Measurements from ENCODE around the gene MAPK9.

The MAPK9 gene

DNA sequence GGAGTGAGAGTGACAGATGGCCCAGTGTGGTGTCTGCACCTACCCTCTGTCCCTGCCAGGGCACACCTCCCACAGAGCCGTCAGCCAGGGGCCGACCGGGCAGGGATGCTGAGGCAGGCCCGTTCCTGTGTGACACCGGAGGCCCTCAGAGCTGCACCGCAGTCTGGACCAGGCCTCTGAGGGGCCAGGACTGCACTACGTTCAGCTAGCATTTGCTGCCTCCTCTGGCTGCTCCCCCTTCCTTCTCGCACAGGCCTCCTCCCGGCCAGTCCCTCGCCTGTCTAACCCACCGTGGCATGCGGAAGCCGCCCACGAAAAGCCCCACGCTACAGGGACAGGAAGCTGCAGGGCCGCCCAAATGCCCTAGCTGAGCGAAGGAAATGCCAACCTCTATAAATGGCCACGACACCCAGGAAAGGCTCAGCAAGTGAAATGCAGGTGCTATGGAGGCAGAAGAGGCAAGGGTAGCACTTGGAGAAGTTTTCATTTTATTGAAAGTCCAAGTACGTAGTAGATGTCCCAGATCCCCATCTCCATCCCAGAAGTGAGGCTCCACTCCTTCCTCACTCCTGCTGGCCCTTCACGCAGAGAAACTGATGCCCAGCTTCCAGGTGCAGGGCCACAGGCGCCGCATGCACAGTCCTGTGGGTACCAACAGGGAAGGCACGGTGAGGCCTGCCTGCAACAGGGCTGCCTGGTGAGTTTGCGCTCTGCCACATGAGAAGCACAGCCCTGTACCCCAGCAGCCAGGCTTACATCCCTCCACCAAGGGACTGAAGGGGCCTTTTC, 38.7 kb downstream of the MAPK9 start:
- TF ChIP-seq, protein P1, sequence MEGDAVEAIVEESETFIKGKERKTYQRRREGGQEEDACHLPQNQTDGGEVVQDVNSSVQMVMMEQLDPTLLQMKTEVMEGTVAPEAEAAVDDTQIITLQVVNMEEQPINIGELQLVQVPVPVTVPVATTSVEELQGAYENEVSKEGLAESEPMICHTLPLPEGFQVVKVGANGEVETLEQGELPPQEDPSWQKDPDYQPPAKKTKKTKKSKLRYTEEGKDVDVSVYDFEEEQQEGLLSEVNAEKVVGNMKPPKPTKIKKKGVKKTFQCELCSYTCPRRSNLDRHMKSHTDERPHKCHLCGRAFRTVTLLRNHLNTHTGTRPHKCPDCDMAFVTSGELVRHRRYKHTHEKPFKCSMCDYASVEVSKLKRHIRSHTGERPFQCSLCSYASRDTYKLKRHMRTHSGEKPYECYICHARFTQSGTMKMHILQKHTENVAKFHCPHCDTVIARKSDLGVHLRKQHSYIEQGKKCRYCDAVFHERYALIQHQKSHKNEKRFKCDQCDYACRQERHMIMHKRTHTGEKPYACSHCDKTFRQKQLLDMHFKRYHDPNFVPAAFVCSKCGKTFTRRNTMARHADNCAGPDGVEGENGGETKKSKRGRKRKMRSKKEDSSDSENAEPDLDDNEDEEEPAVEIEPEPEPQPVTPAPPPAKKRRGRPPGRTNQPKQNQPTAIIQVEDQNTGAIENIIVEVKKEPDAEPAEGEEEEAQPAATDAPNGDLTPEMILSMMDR (IDR thresholded peaks at IDR 0.05; ENCODE audit: low read depth, low read length), result no peak
- no peak for DNase-seq
- no peak overlapping the region for H3K27ac ChIP-seq
- no peak overlapping the region for H3K4me3 ChIP-seq (ENCODE audit: low read depth, low read length)
- H3K9me3 ChIP-seq (ENCODE audit: severe bottlenecking), result no peaks in the 10 kb centered on the region
- H3K36me3 ChIP-seq, result peaks cover 4% of the 10 kb centered on the region; the same call in 1 of the 2 replicates
- H3K27me3 ChIP-seq (ENCODE audit: insufficient read depth, low read depth, severe bottlenecking), result no peaks in the 10 kb centered on the region

DNA sequence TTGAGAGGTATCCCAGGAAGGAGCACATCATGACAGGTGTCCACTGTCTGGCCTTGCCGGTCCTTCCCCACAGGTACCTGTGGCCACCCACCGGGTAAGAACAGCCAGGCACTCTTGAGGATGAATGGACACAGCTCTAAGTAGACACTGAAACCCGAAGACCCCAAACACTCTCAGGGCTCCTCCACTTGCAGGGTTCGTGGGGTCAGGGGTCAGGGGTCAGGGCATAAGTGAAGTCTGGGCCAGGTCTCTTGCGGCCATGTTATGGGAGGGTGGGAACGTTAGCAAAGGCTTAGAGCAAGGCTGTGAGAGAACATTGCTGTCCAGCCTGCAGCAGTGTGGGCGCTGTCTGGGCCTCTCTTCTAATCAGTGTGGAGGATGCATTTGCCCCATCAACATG, 40.0 kb downstream of the MAPK9 start:
- Histone ChIP-seq H3K27ac (no peak overlapping the region), H3K9me3 (ENCODE audit: severe bottlenecking) (no peaks in the 10 kb centered on the region), H3K36me3 (peaks cover 4% of the 10 kb centered on the region; the same call in 1 of the 2 replicates), H3K4me3 (ENCODE audit: low read depth, low read length) (no peak overlapping the region), H3K27me3 (ENCODE audit: insufficient read depth, low read depth, severe bottlenecking) (no peaks in the 10 kb centered on the region)
- DNase-seq, result no peak
- TF ChIP-seq, protein P1 (IDR thresholded peaks at IDR 0.05; ENCODE audit: low read depth, low read length), result no peak

DNA sequence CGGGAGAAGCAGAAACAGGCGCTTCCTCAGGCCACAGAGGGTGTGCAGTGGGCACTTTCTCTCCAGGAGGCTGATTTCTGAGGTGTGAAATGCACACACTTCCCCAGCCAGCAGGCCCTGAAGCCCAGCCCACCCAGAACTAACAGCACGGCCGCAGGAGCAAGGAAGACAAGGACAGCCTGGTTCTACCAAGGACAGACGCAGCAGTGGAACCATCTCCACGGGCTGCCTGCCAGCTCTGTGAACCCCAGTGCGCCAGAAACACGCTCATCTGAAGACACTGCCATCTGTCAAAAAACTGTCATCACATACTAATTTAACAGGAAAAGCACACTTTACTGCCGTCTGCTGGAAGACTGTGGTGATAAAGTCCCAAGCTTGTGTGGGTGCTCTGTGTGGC, 40.7 kb downstream of the MAPK9 start:
- H3K4me3 ChIP-seq (ENCODE audit: low read depth, low read length), result no peak overlapping the region
- peaks cover 4% of the 10 kb centered on the region; the same call in 1 of the 2 replicates for H3K36me3 ChIP-seq

DNA sequence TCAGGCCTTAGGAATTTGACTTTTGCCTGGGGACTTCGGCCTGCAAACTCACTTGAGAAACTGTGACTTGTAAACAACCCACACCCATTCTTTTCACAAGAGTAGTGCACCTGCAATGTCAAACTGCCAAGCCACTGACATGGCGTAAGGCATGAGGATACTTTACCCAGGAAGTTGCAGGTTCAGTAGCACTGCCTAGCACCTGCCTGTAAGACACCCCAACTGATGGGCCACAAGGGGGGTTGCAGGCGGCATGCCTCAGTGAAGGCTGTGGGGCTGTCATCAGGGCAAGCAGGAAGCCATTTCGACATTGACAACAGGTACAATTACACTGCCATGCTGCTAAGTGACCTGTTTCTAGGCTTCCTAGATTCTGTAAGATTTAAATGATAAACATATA, 41.6 kb downstream of the MAPK9 start:
- no peak overlapping the region for H3K27ac ChIP-seq
- H3K36me3 ChIP-seq, result peaks cover 4% of the 10 kb centered on the region; the same call in 1 of the 2 replicates
- H3K9me3 ChIP-seq (ENCODE audit: severe bottlenecking), result no peaks in the 10 kb centered on the region
- no peak overlapping the region for H3K4me3 ChIP-seq (ENCODE audit: low read depth, low read length)
- no peaks in the 10 kb centered on the region for H3K27me3 ChIP-seq (ENCODE audit: insufficient read depth, low read depth, severe bottlenecking)
- DNase-seq, result no peak
- TF ChIP-seq, protein P1 (IDR thresholded peaks at IDR 0.05; ENCODE audit: low read depth, low read length), result no peak

More for the DNA sequence above, 40.7 kb downstream of the MAPK9 start:
- TF ChIP-seq, protein P1 (IDR thresholded peaks at IDR 0.05; ENCODE audit: low read depth, low read length), result no peak
- no peak for DNase-seq
- Histone ChIP-seq H3K27me3 (ENCODE audit: insufficient read depth, low read depth, severe bottlenecking) (no peaks in the 10 kb centered on the region), H3K27ac (no peak overlapping the region), H3K9me3 (ENCODE audit: severe bottlenecking) (no peaks in the 10 kb centered on the region)

DNA sequence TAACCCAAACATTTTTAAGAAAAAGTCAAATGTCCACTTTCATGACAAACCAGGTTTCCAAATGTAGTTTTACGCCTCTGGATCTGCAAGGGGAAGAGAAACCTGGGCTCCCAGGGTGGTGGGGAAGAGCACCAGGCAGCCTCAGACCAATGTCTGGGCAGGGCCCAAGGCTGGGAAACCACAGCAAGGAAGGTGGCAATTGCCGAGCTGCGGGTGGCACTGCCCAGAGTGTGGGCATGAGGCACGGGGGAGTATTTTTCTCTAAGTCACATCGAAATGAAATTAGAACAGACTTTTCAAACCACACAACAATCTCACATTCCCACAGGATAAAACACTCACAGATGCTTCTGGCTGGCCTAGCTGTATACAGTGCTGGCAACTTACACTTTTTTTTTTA, 50.3 kb downstream of the MAPK9 start:
- TF ChIP-seq, protein P1 (IDR thresholded peaks at IDR 0.05; ENCODE audit: low read depth, low read length), result no peak
- H3K27me3 ChIP-seq (ENCODE audit: insufficient read depth, low read depth, severe bottlenecking), result no peaks in the 10 kb centered on the region
- no peaks in the 10 kb centered on the region for H3K9me3 ChIP-seq (ENCODE audit: severe bottlenecking)
- no peak for DNase-seq
- no peak overlapping the region for H3K4me3 ChIP-seq (ENCODE audit: low read depth, low read length)
- H3K27ac ChIP-seq, result no peak overlapping the region
- peaks cover 16% of the 10 kb centered on the region for H3K36me3 ChIP-seq

Measured in WERI-Rb-1 (cell line).